Ecto neural progenitor cell (in vitro differentiated cells): Measurements from ENCODE around the gene CEP170.
"Not testable (repeated sequence)": the region's sequence is repeated elsewhere in the genome, so short reads cannot be mapped to it uniquely, and the experiment has no call there.

ENCODE experiments used
- DNase-seq: peaks from one replicate; pipeline ENCODE4 v3.0.0-alpha.2; 2018; ENCODE audit warnings: low spot score

The CEP170 gene

DNA sequence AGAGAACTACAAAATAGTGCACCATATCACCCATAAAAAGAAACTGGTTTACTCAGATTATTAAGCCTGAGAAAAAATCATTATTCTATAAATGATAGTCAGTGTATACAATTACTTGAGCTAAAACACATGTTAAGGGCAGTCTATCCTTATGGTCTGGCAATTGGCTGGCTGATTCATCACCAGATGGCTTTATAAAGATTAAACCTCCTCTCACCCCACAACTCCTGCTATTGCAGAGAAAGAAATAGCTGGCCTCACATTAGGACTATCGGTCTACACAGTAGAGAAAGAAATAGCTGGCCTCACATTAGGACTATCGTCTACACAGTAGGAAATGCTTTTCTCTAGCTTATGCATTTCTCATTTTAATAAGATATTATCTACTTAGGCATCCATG lies 21.2 kb downstream of the CEP170 start:
- DNase-seq, result no peak

DNA sequence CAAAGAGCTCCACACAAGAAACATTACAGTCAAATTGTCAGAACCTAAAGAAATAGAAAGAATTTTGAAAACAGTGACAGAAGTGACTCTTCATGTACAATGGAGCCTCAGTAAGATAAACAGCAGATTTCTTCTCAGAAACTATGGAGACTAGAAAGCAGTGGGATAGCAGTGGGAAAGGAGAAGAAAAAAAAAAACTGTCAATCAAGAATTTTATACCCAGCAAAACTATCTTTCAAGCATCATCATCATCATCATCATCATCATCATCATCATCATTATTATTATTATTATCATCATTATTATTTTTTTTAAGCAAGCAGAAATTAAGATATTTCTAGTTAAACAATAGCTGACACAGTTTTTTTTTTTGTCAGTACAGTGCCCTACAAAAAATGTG lies 24.2 kb downstream of the CEP170 start:
- DNase-seq, result no peak

DNA sequence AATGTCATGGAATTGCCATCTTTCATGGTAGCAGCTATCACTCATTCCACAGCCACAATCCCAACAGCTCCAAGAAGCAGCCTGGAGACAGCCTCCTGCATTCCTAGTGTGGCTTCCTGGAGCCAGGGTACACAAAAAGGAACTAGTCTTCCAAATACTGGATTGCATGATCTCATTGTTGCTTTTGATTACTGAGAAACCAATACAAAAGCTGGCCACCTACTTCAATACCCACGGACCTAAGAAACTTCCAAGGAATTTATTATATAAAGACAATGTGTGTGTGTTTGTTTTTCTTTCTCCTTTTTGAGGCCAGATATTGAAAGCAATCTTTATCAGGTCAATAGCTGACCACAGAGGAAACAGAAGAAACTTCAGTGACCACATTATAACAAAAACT lies 25.6 kb downstream of the CEP170 start:
- no peak for DNase-seq

DNA sequence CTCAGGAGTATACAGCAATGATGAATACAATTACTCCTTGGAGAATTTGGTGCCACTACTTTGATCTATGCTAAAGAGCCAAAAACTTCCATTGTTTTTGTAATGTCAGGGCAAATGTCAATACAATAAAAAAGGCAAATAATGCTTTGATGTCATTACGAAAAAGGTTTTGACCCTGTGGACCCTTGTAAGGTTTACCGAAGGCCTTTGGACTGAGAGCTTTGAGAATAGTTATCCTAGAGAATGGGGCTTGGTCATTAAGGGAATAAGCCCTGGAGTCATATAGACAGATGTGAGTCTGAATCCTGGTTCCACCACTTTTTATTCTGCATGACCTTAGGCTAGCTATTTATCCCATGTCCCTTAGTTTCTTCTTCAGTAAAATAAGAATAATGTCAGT lies 27.5 kb downstream of the CEP170 start:
- DNase-seq, result no peak

DNA sequence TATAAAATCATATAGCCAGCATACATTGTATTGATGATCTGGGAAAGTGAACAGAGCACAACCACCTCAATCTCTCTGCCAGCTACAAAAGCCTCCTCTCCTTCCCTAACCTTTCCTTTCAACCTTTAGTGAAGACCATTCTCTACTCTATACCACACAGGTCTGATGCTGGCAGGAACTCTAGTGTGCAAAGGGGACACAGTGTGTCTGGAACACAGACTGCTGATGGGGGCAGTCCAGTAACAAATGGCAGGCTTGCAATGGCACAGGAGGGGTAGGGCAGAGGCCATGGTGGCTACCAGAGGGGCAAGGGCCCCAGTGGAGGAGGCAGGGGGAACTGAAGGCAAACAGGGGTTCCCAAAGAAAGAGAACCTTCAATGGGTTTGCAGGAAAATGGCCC lies 37.0 kb downstream of the CEP170 start:
- no peak for DNase-seq

DNA sequence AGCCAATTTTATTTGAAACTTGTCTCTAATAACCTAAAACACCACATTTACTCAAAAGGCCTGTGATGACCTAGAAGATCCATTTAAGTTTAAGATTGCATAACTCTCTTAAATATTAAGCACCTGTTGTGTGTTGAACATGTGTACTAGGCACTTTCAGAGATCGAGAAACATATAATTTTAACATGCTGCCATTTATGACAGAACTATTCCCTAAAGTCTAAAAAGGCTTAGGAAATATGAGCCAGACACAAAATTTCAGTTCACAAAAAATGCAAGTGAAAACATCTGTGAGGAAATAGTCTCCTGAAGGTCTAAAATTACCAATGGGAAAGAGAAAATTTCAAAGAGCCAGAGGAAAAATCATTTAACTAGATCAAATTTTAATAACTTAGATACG lies 37.7 kb downstream of the CEP170 start:
- DNase-seq, result no peak

DNA sequence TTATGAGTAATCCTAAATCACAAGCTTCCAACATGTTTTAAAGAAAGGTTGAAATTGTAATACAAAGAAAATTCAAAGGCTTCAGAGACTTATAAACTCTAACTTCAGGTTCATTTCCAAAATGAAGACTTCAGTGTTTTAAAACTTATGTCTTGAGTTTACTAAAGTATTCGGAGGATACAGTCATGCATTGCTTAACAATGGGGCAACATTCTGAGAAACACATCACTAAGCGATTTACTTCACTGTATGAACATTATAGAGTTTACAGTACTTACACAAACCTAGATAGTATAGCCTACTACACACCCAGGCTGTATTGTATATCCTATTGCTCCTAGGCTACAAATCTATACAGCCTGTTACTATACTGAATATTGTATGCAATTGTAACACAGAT lies 38.3 kb downstream of the CEP170 start:
- no peak for DNase-seq

DNA sequence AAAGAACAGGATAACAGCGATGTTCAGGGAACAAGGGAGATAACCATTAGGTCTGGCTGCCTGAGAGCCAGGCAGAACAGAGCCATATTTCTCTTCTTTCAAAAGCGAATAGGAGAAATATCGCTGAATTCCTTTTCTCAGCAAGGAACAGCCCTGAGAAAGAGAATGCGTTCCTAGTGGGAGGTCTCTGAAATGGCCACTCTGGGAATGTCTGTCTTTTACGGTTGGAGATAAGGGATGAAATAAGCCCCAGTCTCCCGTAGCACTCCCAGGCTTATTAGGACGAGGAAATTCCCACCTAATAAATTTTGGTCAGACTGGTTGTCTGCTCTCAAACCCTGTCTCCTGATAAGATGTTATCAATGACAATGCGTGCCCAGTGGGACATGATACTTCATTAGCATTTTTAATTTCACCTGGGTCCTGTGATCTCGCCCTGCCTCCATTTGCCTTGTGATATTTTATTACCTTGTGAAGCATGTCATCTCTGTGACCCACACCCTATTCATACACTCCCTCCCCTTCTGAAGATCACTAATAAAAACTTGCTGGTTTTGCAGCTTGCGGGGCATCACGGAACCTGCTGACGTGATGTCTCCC lies 39.7 kb downstream of the CEP170 start:
- DNase-seq, result not testable (repeated sequence)

DNA sequence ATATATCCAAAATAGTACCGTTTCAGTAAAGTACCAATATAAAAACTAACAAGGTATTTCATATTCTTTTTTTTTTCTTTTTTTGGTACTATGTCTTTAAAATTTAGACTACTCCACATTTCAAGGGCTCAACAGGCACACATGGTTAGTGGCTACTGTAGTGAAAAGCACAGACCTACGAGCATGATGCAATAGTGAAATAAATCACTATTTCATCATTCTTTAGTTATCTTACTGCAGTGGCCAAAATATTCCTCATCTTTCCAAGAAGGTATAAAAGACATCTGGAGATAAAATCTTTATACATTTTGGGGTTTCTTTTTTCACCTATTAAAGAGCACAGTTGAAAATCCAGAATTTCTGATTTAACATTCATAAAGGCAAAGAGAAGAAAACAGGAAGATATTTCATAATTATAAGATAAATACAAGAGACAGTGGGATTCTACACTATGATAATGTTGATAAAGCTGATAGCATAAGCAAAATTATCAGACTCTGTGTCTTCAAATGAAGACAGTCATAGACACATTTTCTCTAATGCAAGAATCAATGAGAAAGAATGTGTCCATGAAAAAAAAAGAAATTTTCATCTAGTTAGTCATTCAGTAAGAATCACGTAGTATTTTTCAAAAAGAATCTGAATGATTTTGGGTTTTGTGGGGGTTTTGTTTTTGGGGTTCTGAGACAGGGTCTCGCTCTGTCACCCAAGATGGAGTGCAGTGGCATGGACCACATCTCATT lies 41.9 kb downstream of the CEP170 start:
- DNase-seq, result no peak

DNA sequence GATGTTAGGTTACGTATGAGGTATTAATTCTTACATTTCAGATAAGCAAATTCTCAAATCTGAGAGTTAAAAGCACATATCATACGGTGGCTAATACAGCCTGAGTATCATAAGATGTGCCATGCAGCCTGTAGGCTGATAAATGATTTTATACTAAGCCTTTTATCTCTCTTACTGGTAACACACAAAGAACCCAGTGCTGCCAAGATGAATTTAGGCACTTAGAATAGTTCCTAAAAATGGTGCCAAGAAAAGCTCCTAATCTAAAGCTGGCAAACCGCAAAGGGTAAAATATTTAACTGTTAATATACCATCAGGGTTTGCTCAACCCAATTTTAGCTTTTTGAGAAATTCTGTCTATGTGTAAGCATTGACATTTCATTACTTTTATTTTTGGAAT lies 43.1 kb downstream of the CEP170 start:
- DNase-seq, result not testable (repeated sequence)

DNA sequence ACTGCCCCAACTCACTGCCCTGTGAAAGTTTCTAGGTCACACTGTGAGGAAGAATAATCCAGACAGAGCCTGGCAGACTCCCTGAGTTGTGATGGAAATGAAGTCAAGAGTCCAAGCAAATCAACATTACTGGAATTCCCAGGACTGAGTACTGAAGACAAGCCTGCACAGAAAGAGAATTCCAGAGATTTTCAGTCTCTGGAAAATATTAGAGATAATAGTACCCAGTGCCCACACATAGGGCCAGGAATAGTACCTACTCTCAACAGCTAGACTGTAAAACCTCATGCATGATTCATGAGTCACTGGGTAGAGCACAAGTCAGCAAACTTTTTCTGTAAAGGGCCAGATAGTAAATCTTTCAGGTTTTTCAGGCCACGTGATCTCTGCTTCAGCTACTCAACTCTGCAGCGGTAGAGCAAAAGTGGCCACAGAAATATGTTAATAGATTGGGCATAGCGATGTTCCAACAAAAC lies 50.0 kb downstream of the CEP170 start:
- not testable (repeated sequence) for DNase-seq

DNA sequence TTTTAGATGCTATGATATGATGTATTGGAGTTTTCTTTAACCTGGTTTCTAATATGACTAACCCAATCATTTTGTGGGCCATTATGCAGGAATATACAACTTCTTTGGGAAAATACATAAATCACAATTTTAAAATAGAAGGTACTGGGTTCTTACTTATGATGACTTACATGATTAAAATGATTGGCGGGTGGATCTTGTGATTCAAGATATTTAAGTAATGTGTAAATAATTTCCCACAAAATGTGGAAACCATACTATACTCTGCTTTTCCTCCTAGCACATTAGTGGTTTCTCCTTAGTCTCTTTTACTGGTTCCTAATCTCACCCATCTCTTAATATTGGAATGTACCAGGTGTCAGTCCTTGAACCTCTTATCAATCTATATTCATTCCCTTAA lies 50.7 kb downstream of the CEP170 start:
- DNase-seq, result not testable (repeated sequence)

DNA sequence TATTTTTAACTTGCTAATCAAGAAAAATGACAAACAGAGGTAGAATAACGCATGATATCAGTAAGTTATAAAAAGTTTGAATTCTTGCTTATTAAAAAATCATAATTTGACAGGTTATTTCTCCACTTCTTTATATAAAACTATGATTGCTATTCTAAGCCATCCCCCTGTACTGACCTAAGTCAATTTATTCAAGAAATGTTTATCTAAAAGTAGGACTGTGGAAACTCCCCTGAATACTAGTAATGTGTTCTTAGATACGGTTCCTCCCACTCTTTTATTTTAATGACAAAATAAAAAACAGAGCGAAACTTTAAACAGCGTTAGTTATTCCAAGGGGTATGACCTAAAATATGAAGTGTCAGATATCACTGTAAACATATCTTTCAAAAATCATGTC lies 51.9 kb downstream of the CEP170 start:
- DNase-seq, result not testable (repeated sequence)

DNA sequence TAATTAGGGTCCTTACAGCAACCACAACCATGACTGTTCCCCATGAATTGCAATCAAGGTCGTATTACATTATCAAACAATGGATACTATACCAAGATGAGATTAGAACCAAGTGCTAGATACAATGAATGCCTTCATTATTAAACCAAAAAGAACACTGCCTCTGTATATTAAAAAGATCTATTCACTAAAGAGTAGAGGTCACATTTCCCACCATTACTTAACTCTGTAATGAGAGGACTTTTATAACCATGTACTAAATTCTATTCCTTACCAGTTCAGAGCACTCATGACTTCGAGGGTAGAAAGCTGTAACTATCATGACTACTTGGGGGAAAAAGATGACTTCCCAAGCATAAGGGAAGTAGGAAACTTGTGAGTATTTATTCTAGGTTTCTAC lies 53.8 kb downstream of the CEP170 start:
- DNase-seq, result not testable (repeated sequence)

DNA sequence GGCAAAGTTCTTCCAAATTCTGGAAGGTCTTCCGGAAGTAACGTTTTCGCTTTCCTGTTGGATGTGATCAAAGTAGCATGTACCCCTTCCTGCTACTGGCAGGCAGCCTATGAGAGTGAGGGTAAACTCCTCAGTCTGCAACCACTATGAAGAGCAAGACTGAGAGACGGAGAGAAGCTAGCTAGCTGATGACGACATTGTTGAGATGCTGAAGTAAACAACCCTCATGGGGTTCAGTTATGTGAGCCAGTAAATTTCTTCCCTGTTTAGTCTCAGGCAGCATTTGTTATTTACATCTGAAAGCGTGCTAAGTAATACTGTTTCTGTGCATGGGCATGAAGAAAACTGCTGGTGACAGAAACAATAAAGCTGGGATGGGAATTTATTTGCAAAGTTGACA lies 57.6 kb downstream of the CEP170 start:
- DNase-seq, result not testable (repeated sequence)

DNA sequence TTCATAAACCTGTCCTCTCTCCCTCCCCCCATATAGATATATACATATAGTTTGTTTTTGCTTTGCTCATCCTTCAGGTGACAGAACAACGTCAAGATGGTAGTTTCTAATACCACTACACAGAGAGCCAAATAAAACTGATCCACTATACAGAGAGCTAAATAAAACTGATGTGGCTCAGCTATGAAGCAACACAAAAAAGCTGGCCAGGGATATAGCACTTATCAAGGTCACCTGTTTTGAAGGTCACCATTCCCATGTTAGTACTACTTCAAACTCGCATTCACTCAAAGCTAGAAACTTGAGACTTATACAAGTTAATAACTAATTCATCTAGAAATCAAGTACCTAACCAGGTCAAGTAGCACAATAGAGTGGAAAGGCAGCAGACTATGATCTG lies 61.8 kb downstream of the CEP170 start:
- DNase-seq, result not testable (repeated sequence)

DNA sequence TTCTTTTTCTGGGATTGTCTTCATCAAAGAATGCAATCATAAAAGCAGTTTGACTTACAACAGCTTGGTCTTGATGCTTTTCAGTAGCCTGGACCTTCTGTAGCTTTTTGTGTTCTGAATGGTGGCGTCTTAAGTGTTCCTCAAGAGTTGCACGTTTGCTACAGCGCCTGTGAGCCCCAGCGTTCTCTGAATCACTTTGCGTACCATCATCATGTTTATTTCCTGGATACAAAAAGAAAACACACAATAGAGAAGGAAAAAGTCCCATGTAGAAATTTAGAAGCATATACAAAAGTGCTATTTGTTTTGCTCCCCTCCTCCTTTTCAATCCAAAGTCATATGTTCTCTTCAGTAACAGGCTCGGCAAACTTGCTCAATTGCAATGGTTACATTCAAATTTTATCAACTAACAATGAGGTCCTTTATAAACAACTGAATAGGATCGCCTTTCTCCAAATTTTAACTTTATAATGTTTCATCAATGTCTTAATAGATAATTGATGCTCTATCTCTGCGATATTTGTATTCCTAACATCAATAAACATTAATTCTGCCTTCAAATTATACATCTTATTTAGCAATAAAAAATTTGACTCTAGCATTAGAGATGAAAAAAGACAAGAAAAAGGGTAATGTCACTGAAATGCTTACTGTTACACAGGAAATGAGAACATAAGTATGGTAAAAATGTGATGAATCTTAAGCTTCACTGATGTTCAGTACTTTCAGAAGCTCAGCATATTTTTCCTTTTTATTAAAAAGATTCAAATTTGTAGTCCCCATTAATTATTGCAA lies 68.7 kb downstream of the CEP170 start:
- not testable (repeated sequence) for DNase-seq

DNA sequence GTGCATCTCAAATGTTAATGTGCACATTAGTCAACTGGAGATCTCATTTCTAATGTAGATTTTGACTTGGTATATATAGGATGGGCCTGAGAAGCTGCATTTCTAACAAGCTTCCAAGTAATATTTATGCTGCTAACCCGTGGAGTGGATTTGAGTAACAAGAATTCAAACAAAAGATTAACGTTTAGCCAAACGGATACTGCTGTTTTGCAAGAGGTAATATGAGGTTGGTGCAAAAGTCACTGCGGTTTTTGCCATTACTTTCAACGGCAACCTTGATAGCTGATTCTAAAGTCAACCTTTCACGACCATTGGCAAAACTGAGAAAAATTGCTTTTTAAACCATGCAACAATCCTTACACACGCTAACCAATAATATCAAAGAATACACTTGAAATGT lies 70.3 kb downstream of the CEP170 start:
- DNase-seq, result not testable (repeated sequence)

DNA sequence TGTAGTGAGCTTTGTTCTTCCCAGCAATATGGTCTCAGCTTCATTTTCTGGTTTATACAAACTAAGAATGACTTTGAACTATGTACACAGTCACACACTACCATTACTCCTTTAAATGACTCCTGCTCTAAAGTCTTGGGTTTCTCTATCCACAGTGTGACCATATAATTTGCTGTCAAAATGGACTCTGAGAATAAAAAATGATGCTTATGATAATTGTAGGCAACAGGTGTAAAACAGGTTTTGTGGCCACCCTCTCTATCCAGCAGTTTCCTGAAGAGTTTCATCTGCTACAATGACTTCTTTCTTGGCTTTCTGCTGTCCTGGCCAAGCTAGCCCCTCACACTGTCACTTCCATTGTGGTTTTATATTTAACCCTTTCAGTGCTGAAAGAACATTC lies 71.4 kb downstream of the CEP170 start:
- not testable (repeated sequence) for DNase-seq

DNA sequence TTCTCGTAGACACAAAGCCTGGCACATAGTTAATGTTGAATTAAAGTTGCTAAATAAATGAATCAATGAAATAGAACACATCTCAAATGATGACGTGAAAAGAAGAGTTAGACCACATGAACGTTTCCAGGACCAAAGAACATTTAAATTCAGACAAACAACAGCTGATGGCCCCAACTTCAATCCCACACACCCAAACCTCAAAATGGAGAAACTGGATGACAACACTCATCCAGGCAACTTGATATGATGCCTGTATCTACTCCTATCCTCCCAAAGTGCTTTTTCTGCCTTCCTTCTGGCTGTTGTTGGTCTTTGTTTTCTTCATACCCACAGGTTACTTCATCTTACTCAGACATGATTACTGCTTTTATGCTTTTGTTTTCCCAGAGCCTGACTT lies 71.9 kb downstream of the CEP170 start:
- DNase-seq, result not testable (repeated sequence)

DNA sequence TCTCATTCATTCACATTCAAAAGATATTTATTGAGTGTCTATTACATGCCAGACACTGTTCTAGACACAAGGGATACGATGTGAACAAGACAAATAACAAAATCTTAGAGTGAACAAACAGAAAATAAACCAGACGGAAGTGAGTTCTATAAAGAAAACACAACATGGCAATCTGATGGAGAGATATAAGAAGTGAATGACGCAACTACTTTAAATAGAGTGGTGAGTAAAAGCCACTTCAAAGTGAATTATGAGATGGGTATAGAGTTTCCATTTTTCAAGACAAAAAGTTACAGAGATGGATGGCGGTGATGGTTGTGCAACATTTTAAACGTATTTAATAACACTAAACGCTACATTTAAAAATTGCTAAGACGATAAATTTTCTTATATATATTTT lies 75.4 kb downstream of the CEP170 start:
- DNase-seq, result no peak

DNA sequence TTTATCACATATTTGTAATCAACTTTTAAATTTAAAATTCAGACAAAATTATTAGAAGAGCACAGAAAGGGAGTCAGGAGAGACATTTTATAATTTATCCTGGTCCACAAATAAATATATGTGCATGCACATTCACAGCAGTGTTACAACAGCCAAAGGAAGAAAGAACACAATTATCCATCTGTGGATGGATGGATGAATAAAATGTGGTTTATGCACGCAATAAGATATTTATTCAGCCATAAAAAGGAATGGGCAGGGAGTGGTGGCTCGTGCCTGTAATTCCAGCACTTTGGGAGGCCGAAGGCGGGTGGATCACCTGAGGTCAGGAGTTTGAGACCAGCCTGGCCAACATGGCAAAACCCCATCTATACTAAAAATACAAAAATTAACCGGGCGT lies 77.3 kb downstream of the CEP170 start:
- not testable (repeated sequence) for DNase-seq
